CD8-positive, alpha-beta memory T cell (primary cell): ENCODE measurements around the gene ITGB5. TPM values are rescaled to one million over a fixed set of nuclear protein-coding genes. Genes with fewer than 3 reads are reported as not detected.

Source experiments
- CTCF ChIA-PET: fragments of 350-600 bp; sonication (Branson Sonifier 250); formaldehyde crosslinking; loops from one replicate; lab custom pipeline; 2021; ENCODE audit warnings: antibody characterized with exemption; lab: Charles Lee
- POLR2A ChIA-PET: fragments of 350-600 bp; sonication (Branson Sonifier 250); formaldehyde crosslinking; loops from one replicate; lab custom pipeline; 2021; ENCODE audit warnings: antibody characterized with exemption; lab: Charles Lee
- DNase-seq, 5 donors: peaks; one replicate each; pipeline versions ENCODE4 v3.0.0 to v3.0.0-alpha.2; 2020 to 2022; ENCODE audit warnings: mixed read lengths in 1 of 5
- H3K27ac ChIP-seq: one replicate; pipeline ENCODE4 v1.7.0; 2013; ENCODE audit warnings: low read depth, mild to moderate bottlenecking, low read length, moderate library complexity
- H3K27me3 ChIP-seq: 2 replicates; pipeline ENCODE4 v1.7.0; 2013; ENCODE audit warnings: low read length, mild to moderate bottlenecking; ENCODE audit not compliant: insufficient read depth, poor library complexity, severe bottlenecking
- H3K36me3 ChIP-seq: 2 replicates; pipeline ENCODE4 v1.7.0; 2013; ENCODE audit warnings: mild to moderate bottlenecking, low read length, moderate library complexity; ENCODE audit not compliant: insufficient read depth
- H3K4me1 ChIP-seq: 2 replicates; pipeline ENCODE4 v1.7.0; 2013; ENCODE audit warnings: mild to moderate bottlenecking, low read length, moderate library complexity; ENCODE audit not compliant: insufficient read depth
- H3K4me3 ChIP-seq: 2 replicates; pipeline ENCODE4 v1.7.0; 2013; ENCODE audit warnings: mild to moderate bottlenecking, low read length
- H3K9me3 ChIP-seq: 2 replicates; pipeline ENCODE4 v1.7.0; 2013; ENCODE audit warnings: mild to moderate bottlenecking, low read length
- H3K27ac Mint-ChIP-seq, 8 donors: one replicate each; pipeline ENCODE4 v1.8.0; 2020 to 2021; ENCODE audit warnings: mixed read lengths in 8 of 8, mild to moderate bottlenecking in 6 of 8, inconsistent platforms in 3 of 8, moderate library complexity in 3 of 8
- H3K27me3 Mint-ChIP-seq, 2 donors: one replicate each; pipeline ENCODE4 v1.8.0; 2020 to 2021; ENCODE audit warnings: mixed read lengths in 2 of 2, mild to moderate bottlenecking in 1 of 2, moderate library complexity in 1 of 2
- H3K36me3 Mint-ChIP-seq, 3 donors: one replicate each; pipeline ENCODE4 v1.8.0; 2020 to 2021; ENCODE audit warnings: mixed read lengths in 3 of 3, inconsistent platforms in 1 of 3, mild to moderate bottlenecking in 1 of 3
- H3K4me1 Mint-ChIP-seq, 3 donors: one replicate each; pipeline ENCODE4 v1.8.0; 2020 to 2021; ENCODE audit warnings: mixed read lengths in 3 of 3, inconsistent platforms in 1 of 3, mild to moderate bottlenecking in 1 of 3
- H3K4me3 Mint-ChIP-seq, 7 donors: one replicate each; pipeline ENCODE4 v1.8.0; 2020 to 2021; ENCODE audit warnings: mixed read lengths in 7 of 7, mild to moderate bottlenecking in 6 of 7, moderate library complexity in 4 of 7, inconsistent platforms in 2 of 7
- H3K9me3 Mint-ChIP-seq, 5 donors: one replicate each; pipeline ENCODE4 v1.8.0; 2020 to 2022; ENCODE audit warnings: mixed read lengths in 5 of 5, mild to moderate bottlenecking in 3 of 5, moderate library complexity in 2 of 5, inconsistent platforms in 1 of 5
- polyA plus RNA-seq: library from polyadenylated mRNA; unstranded; fragments of 300-500 nt; fragmentation: Illumina TruSeq; gene quantifications from one replicate; pipeline ENCODE4 v1.2.3, GENCODE V29; 2021
- total RNA-seq, 2 experiments: library from RNA; stranded (reverse); gene quantifications; one replicate each; pipeline ENCODE4 v1.2.3, GENCODE V29; 2021

The ITGB5 gene
- total and polyA plus RNA-seq, 3 experiments from 2014 or later, result 0.62 to 3.3 (median 2.0) TPM

DNA sequence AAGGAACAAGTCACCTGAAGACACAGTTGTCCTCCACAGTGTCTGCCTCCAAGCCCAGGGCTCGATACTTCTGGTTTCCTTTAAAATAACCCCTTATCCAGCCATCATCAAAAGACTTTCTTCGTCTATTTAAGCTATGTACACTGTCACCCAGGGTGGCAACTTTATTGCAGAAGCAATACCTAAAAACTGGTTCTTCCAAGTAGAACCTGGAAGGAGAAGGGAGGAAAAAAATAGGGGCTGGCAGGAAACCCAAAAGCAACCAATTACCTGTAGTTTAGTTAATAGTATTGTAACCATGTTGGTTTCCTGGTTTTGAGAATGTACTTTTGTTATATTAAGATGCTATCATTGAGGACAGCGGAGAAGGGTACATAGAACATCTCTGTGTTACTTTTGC lies 33.7 kb downstream of the ITGB5 start:
- Histone ChIP-seq H3K27me3 (no peaks in the 10 kb centered on the region), H3K36me3 (no peaks in the 10 kb centered on the region), H3K9me3 (no peaks in the 10 kb centered on the region), H3K4me1 (no peaks in the 10 kb centered on the region), H3K27ac (no peak overlapping the region), H3K4me3 (no peak overlapping the region)
- DNase-seq, result no peak
- ChIA-PET POLR2A (no interaction called here), CTCF (no interaction called here)
- Mint-ChIP-seq H3K4me1 (no peaks in the 10 kb centered on the region), H3K9me3 (no peaks in the 10 kb centered on the region), H3K27ac (no peak overlapping the region), H3K36me3 (no peaks in the 10 kb centered on the region), H3K4me3 (no peak overlapping the region), H3K27me3 (peaks cover 9 to 40% of the 10 kb centered on the region in 2 donors)

DNA sequence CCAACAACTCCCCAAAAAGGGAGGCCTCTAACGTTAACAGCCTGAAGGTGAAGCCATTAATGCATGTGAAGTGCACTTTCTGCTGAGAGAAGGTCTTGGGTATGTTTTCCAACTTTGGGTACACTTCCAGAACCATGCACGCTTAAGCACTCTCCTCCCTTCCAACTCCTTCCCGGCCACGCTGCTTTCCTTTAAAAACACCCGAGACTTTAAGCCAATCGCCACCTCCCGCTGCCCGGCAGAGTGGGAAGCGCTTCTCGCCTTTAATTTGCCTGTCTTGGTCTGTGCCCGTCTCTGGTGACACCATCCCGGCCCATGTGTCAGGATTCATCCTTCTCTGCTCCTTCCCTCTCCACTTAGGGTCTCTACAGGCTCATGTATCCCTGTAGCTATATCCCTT lies 35.3 kb downstream of the ITGB5 start:
- CTCF ChIA-PET, result no interaction called here

DNA sequence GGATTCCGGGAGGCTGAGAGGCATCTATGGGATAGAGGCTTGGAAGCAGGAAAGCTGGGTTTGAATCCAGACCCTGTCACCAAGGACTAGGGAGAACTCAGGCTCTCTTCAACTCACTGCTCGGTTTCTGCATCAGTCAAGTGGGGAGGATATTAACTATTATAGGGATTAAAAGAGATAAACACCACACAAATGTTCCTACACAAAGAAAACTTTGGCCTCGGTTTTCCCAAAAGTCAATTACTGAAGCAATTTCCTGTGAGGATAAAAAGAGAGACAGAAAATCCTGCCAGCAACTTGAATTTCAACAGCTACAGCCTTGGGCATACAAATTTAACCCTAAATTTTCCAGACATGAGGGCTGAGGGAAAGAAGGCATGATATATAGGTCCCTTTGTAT lies 36.0 kb downstream of the ITGB5 start:
- ChIA-PET POLR2A (no interaction called here), CTCF (no interaction called here)
- no peaks in the 10 kb centered on the region for H3K9me3 ChIP-seq

More for the DNA sequence above, 35.3 kb downstream of the ITGB5 start:
- no peaks in the 10 kb centered on the region for H3K27me3 ChIP-seq
- Mint-ChIP-seq H3K27me3 (peaks cover 11 to 33% of the 10 kb centered on the region in 2 donors), H3K4me1 (no peaks in the 10 kb centered on the region), H3K9me3 (no peaks in the 10 kb centered on the region), H3K27ac (no peak overlapping the region), H3K4me3 (no peak overlapping the region), H3K36me3 (no peaks in the 10 kb centered on the region)
- H3K36me3 ChIP-seq, result no peaks in the 10 kb centered on the region
- H3K4me3 ChIP-seq, result no peak overlapping the region
- POLR2A ChIA-PET, result no interaction called here
- H3K9me3 ChIP-seq, result no peaks in the 10 kb centered on the region
- no peak overlapping the region for H3K27ac ChIP-seq
- no peak for DNase-seq
- H3K4me1 ChIP-seq, result no peaks in the 10 kb centered on the region

DNA sequence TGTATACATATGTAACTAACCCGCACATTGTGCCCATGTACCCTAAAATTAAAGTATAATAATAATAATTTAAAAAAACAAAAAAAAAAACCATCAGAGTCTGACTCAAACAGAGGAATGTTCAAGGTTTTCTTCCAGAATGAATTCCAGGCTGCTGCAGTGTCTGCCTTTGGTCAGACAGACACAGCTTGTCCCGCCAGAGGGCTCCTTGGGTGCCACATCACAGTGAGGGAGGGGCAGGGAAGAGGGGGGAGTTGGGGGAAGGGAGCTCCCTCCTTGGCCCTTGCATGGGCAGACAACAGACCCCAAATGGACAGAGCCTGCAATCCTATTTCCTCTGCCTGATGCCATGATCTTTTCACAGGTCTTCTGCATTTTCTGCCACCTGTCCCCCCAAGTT lies 36.5 kb downstream of the ITGB5 start:
- H3K27ac Mint-ChIP-seq, result no peak overlapping the region
- H3K9me3 Mint-ChIP-seq, result no peaks in the 10 kb centered on the region
- H3K4me1 Mint-ChIP-seq, result no peaks in the 10 kb centered on the region
- Histone ChIP-seq H3K27ac (no peak overlapping the region), H3K9me3 (no peaks in the 10 kb centered on the region), H3K4me3 (no peak overlapping the region), H3K4me1 (no peaks in the 10 kb centered on the region), H3K27me3 (no peaks in the 10 kb centered on the region), H3K36me3 (no peaks in the 10 kb centered on the region)
- DNase-seq, result no peak
- peaks cover 8 to 26% of the 10 kb centered on the region in 2 donors for H3K27me3 Mint-ChIP-seq
- ChIA-PET POLR2A (no interaction called here), CTCF (no interaction called here)
- no peaks in the 10 kb centered on the region for H3K36me3 Mint-ChIP-seq
- no peak overlapping the region for H3K4me3 Mint-ChIP-seq

More for the DNA sequence above, 36.0 kb downstream of the ITGB5 start:
- Mint-ChIP-seq H3K27ac (no peak overlapping the region), H3K36me3 (no peaks in the 10 kb centered on the region), H3K4me3 (no peak overlapping the region), H3K27me3 (peaks cover 11 to 30% of the 10 kb centered on the region in 2 donors), H3K4me1 (no peaks in the 10 kb centered on the region), H3K9me3 (no peaks in the 10 kb centered on the region)
- Histone ChIP-seq H3K27ac (no peak overlapping the region), H3K36me3 (no peaks in the 10 kb centered on the region), H3K4me1 (no peaks in the 10 kb centered on the region), H3K4me3 (no peak overlapping the region), H3K27me3 (no peaks in the 10 kb centered on the region)
- no peak for DNase-seq

DNA sequence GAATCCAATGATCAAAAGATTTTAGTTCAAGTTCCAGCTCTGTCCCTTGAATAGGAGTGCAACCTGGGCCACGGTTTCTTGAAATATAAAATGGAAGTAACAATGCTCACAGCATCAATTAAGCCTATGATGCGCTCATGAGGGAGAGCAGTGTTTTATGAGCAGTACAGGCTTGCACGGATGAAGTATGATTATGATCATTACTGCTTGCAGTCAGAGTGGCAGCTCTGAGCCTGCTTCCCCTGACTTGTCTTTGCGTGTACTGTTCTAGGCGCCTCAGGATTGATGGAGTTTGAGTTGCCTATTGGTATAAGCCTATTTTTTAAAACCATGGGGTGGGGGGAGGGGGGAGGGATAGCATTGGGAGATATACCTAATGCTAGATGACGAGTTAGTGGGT lies 37.0 kb downstream of the ITGB5 start:
- DNase-seq, result no peak
- Mint-ChIP-seq H3K27me3 (peaks cover 8 to 22% of the 10 kb centered on the region in 2 donors), H3K36me3 (no peaks in the 10 kb centered on the region), H3K9me3 (no peaks in the 10 kb centered on the region), H3K27ac (no peak overlapping the region), H3K4me3 (no peak overlapping the region), H3K4me1 (no peaks in the 10 kb centered on the region)
- ChIA-PET POLR2A (no interaction called here), CTCF (no interaction called here)
- Histone ChIP-seq H3K4me1 (no peaks in the 10 kb centered on the region), H3K36me3 (no peaks in the 10 kb centered on the region), H3K4me3 (no peak overlapping the region), H3K9me3 (no peaks in the 10 kb centered on the region), H3K27ac (no peak overlapping the region), H3K27me3 (no peaks in the 10 kb centered on the region)

DNA sequence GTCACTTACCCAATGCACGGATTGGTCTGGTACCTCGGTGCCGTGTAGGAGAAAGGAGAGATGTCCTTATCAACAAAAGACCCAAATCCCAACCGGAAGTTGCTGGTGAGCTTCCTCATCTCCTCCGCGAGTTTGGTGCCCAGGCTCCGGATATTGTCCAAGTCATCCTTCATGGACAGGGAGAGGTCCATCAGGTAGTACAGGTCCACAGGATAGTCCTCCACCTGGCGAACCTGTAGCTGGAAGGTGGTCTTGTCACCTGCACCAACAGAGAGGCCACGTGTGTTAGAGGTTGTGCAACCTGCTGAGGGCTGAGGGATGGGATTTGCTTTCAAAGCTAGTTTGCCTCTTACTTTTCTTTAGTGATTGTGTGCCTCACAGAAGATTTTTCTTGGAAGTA lies 38.9 kb downstream of the ITGB5 start:
- ChIA-PET CTCF (no interaction called here), POLR2A (no interaction called here)
- Histone ChIP-seq H3K9me3 (no peaks in the 10 kb centered on the region), H3K4me1 (no peaks in the 10 kb centered on the region), H3K27me3 (no peaks in the 10 kb centered on the region), H3K27ac (no peak overlapping the region), H3K4me3 (no peak overlapping the region), H3K36me3 (no peaks in the 10 kb centered on the region)
- no peak for DNase-seq
- Mint-ChIP-seq H3K9me3 (no peaks in the 10 kb centered on the region), H3K27ac (no peak overlapping the region), H3K4me1 (no peaks in the 10 kb centered on the region), H3K36me3 (no peaks in the 10 kb centered on the region), H3K4me3 (no peak overlapping the region), H3K27me3 (peaks cover 9 to 16% of the 10 kb centered on the region in 2 donors)

DNA sequence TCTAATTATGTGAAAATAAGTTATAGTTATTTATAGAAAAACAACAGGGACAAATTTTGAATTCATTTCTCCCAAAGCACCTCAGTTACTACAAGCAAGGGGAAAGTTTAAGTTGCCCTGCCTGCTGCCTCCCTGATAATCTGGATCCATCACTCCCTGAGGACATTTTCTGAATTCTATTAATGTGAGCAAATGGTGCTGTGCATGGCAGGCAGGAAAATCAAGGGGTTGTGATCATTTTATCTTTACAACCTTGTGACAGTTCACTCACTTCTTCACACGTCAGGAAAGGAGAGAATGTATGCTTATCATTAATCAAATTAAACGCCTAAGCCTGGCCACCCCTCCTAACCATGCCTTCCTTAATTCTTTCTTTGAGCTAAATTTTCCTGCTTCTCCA lies 39.3 kb downstream of the ITGB5 start:
- no peaks in the 10 kb centered on the region for H3K27me3 ChIP-seq
- no peak overlapping the region for H3K27ac Mint-ChIP-seq
- ChIA-PET POLR2A (no interaction called here), CTCF (no interaction called here)
- no peak overlapping the region for H3K4me3 ChIP-seq
- H3K36me3 ChIP-seq, result no peaks in the 10 kb centered on the region
- no peaks in the 10 kb centered on the region for H3K4me1 ChIP-seq
- H3K36me3 Mint-ChIP-seq, result peaks cover 0 to 1% (median 0%) of the 10 kb centered on the region in 3 donors
- no peak overlapping the region for H3K4me3 Mint-ChIP-seq
- H3K9me3 Mint-ChIP-seq, result no peaks in the 10 kb centered on the region
- no peaks in the 10 kb centered on the region for H3K4me1 Mint-ChIP-seq
- no peaks in the 10 kb centered on the region for H3K9me3 ChIP-seq
- no peak for DNase-seq
- peaks cover 9 to 17% of the 10 kb centered on the region in 2 donors for H3K27me3 Mint-ChIP-seq
- no peak overlapping the region for H3K27ac ChIP-seq

DNA sequence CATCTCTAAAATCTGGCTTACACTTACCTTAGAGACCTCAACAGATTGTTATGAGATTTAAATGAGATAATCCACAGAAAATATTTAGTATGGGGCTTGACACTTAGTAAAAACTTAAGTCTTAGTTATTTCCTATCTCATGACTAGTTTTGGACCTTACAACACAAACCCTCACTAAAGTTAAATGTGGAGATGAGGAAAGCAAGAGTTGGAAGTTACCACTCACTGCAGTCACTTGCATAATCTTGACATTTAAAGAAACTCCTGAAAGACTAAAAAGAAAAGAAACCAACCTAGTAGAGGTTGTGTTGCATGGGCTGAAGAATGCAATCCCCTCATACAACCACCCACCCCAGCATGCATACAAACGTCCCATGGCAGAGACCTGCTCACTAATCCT lies 40.1 kb downstream of the ITGB5 start:
- Histone ChIP-seq H3K4me1 (no peaks in the 10 kb centered on the region), H3K36me3 (no peaks in the 10 kb centered on the region), H3K9me3 (no peaks in the 10 kb centered on the region), H3K27me3 (no peaks in the 10 kb centered on the region), H3K27ac (no peak overlapping the region), H3K4me3 (no peak overlapping the region)
- no peak for DNase-seq
- Mint-ChIP-seq H3K27ac (peak overlapping the region in 2 of 8 donors; percentile 12 to 37), H3K4me1 (no peaks in the 10 kb centered on the region), H3K4me3 (no peak overlapping the region), H3K27me3 (peaks cover 9 to 15% of the 10 kb centered on the region in 2 donors), H3K9me3 (no peaks in the 10 kb centered on the region), H3K36me3 (peaks cover 0 to 2% (median 0%) of the 10 kb centered on the region in 3 donors)
- CTCF ChIA-PET, result no interaction called here
- POLR2A ChIA-PET, result no interaction called here

DNA sequence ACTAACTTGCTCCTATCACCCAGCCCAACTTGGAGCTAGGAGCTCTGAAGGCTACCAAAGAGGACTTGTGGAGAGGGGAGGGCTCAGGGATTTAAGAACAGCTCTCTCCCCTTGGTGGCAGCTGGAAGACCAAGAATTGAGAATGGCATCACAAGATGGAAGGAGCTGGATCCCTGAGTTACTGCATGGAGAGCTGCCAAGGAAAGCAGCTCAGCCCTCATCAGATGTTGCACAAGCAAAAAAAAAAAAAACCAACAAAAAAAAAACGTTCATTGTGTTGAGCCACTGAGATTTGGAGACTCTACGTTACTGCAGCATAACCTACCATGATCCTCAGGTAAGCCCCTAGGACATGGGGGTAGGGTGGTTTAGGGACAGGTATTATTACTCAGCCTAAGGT lies 41.0 kb downstream of the ITGB5 start:
- POLR2A ChIA-PET, result no interaction called here
- H3K9me3 ChIP-seq, result no peaks in the 10 kb centered on the region
- Mint-ChIP-seq H3K4me3 (no peak overlapping the region), H3K4me1 (no peaks in the 10 kb centered on the region), H3K36me3 (peaks cover 0 to 2% (median 0%) of the 10 kb centered on the region in 3 donors), H3K27me3 (peaks cover 9 to 16% of the 10 kb centered on the region in 2 donors), H3K9me3 (no peaks in the 10 kb centered on the region), H3K27ac (peak overlapping the region in 1 of 8 donors; percentile 47)
- H3K4me3 ChIP-seq, result no peak overlapping the region
- no peaks in the 10 kb centered on the region for H3K27me3 ChIP-seq
- H3K27ac ChIP-seq, result no peak overlapping the region
- no peaks in the 10 kb centered on the region for H3K4me1 ChIP-seq
- DNase-seq, result no peak
- H3K36me3 ChIP-seq, result no peaks in the 10 kb centered on the region
- CTCF ChIA-PET, result interaction anchor here (1.5 kb wide), 1 partner anchor 55 kb away, joined by 4 read pairs; no protein-coding TSS in a partner anchor
